Measurements from ENCODE around the gene COX7C. TPM values are rescaled to one million over a fixed set of nuclear protein-coding genes. Genes with fewer than 3 reads are reported as not detected.

Gene COX7C
- total and polyA plus RNA-seq, 4 donors: 237 to 1,009 (median 482) TPM

DNA sequence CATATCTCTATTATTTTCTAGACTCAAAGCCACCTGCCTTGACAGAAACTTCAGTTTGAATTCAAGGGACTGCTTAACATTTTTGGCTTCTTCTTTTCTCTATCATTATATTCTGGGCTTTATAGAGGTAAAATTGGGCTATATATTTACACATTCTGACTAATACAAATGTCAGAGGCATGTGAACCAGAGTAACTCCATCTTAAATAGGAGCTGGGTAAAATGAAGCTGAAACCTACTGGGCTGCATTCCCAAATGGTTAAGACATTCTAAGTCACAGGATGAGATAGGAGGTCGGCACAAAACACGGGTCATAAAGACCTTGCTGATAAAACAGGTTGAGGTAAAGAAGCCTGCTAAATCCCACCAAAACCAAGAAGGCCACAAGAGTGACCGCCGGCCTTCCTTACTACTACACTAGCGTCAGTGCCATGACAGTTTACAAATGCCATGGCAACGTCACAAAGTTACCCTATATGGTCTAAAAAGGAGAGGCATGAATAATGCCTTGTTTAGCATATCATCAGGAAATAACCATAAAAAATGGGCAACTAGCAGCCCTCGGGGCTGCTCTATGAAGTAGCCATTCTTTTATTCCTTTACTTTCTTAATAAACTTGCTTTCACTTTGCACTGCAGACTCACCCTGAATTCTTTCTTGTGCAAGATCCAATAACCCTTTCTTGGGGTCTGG lies 44.8 kb upstream of the COX7C start:
- H3K9ac ChIP-seq (ENCODE audit: insufficient read depth in 1 of 2, low read length in 2 of 2): no peak overlapping the region
- no peak for TF ChIP-seq CTCF (IDR thresholded peaks at IDR 0.05; ENCODE audit: control extremely low read depth, extremely low read depth)
- no peak for DNase-seq
- no peaks in the 10 kb centered on the region for H3K36me3 ChIP-seq (ENCODE audit: control insufficient read depth in 4 of 4, insufficient read depth in 4 of 4, low read length in 4 of 4)
- no peaks in the 10 kb centered on the region for H3K27me3 ChIP-seq (ENCODE audit: control insufficient read depth in 3 of 3, insufficient read depth in 3 of 3, low read length in 2 of 3)
- no peaks in the 10 kb centered on the region for H3K9me3 ChIP-seq (ENCODE audit: control insufficient read depth in 4 of 4, insufficient read depth in 3 of 4, low read length in 3 of 4)
- H3K4me3 ChIP-seq: no peak overlapping the region
- ATAC-seq (ENCODE audit: insufficient read depth, low FRiP score): no peak
- H3K27ac ChIP-seq (ENCODE audit: low read depth in 1 of 2, low read length in 1 of 2): no peak overlapping the region
- no peaks in the 10 kb centered on the region for H3K4me1 ChIP-seq (ENCODE audit: control insufficient read depth in 5 of 5, insufficient read depth in 5 of 5, low read length in 5 of 5)
- 83 to 89% methylated on average over 7 of the region's 7 CpGs for WGBS, 2 donors

GRCh38 chr5:86579502-86579901 lies 38.2 kb upstream of the COX7C start:
- Histone ChIP-seq H3K4me3 (no peak overlapping the region), H3K4me1 (ENCODE audit: control insufficient read depth in 5 of 5, insufficient read depth in 5 of 5, low read length in 5 of 5) (no peaks in the 10 kb centered on the region), H3K36me3 (ENCODE audit: control insufficient read depth in 4 of 4, insufficient read depth in 4 of 4, low read length in 4 of 4) (no peaks in the 10 kb centered on the region), H3K27ac (ENCODE audit: low read depth in 1 of 2, low read length in 1 of 2) (no peak overlapping the region), H3K9me3 (ENCODE audit: control insufficient read depth in 4 of 4, insufficient read depth in 3 of 4, low read length in 3 of 4) (no peaks in the 10 kb centered on the region), H3K27me3 (ENCODE audit: control insufficient read depth in 3 of 3, insufficient read depth in 3 of 3, low read length in 2 of 3) (no peaks in the 10 kb centered on the region), H3K9ac (ENCODE audit: insufficient read depth in 1 of 2, low read length in 2 of 2) (no peak overlapping the region)
- 87 to 89% methylated on average over 3 of the region's 3 CpGs for WGBS, 2 donors
- TF ChIP-seq CTCF (IDR thresholded peaks at IDR 0.05; ENCODE audit: control extremely low read depth, extremely low read depth): no peak
- no peak for ATAC-seq (ENCODE audit: insufficient read depth, low FRiP score)
- no peak for DNase-seq

DNA sequence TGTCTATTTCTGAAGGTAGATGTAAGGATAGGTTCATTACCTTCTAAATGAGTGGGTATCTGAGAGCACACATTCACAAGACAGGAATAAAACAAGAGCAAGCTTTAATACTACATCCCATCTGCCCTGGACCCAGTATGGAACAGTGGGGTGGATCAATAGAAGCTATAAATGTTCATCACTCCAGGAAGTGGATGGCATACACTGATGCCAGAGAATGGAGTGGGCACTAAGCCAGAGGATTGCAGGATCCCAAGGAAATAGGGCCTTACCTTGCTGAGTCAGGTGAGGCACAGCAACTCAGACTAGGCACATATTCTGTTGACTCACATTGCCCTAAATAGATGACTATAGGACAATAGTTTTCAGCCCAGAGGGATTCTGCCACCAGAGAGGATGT lies 21.3 kb upstream of the COX7C start:
- no peaks in the 10 kb centered on the region for H3K36me3 ChIP-seq (ENCODE audit: control insufficient read depth in 4 of 4, insufficient read depth in 4 of 4, low read length in 4 of 4)
- H3K27ac ChIP-seq (ENCODE audit: low read depth in 1 of 2, low read length in 1 of 2): no peak overlapping the region
- no peak for ATAC-seq (ENCODE audit: insufficient read depth, low FRiP score)
- H3K9me3 ChIP-seq (ENCODE audit: control insufficient read depth in 4 of 4, insufficient read depth in 3 of 4, low read length in 3 of 4): no peaks in the 10 kb centered on the region
- no peaks in the 10 kb centered on the region for H3K27me3 ChIP-seq (ENCODE audit: control insufficient read depth in 3 of 3, insufficient read depth in 3 of 3, low read length in 2 of 3)
- H3K4me3 ChIP-seq: no peak overlapping the region
- no peak overlapping the region for H3K9ac ChIP-seq (ENCODE audit: insufficient read depth in 1 of 2, low read length in 2 of 2)
- DNase-seq: no peak
- no peak for TF ChIP-seq CTCF (IDR thresholded peaks at IDR 0.05; ENCODE audit: control extremely low read depth, extremely low read depth)
- H3K4me1 ChIP-seq (ENCODE audit: control insufficient read depth in 5 of 5, insufficient read depth in 5 of 5, low read length in 5 of 5): no peaks in the 10 kb centered on the region

DNA sequence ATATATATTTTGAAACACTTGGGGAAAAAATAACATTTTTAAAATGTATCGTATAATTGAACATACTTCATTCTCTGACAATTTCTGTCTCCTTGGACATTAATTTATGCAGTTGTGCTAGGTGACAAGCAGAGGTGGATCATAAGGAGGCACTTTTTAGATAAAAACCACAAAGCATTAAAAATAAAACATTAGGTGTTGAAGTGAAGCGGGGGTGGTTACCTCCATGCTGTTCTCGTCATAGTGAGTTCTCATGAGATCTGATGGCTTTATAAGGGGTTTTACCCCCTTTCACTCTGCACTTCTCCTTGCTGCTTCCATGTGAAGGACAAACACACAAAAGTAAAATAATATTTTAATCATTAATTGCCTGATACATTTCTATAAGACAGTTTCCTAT lies 11.9 kb upstream of the COX7C start:
- DNase-seq: no peak

More for the DNA sequence above, 11.9 kb upstream of the COX7C start:
- H3K4me1 ChIP-seq (ENCODE audit: control insufficient read depth in 5 of 5, insufficient read depth in 5 of 5, low read length in 5 of 5): peaks cover 0 to 2% (median 0%) of the 10 kb centered on the region in 5 donors
- no peaks in the 10 kb centered on the region for H3K36me3 ChIP-seq (ENCODE audit: control insufficient read depth in 4 of 4, insufficient read depth in 4 of 4, low read length in 4 of 4)
- H3K4me3 ChIP-seq: no peak overlapping the region
- no peaks in the 10 kb centered on the region for H3K9me3 ChIP-seq (ENCODE audit: control insufficient read depth in 4 of 4, insufficient read depth in 3 of 4, low read length in 3 of 4)
- ATAC-seq (ENCODE audit: insufficient read depth, low FRiP score): no peak
- H3K9ac ChIP-seq (ENCODE audit: insufficient read depth in 1 of 2, low read length in 2 of 2): no peak overlapping the region
- no peaks in the 10 kb centered on the region for H3K27me3 ChIP-seq (ENCODE audit: control insufficient read depth in 3 of 3, insufficient read depth in 3 of 3, low read length in 2 of 3)
- H3K27ac ChIP-seq (ENCODE audit: low read depth in 1 of 2, low read length in 1 of 2): no peak overlapping the region
- WGBS, 2 donors: 89 to 90% methylated on average over 3 of the region's 3 CpGs
- TF ChIP-seq CTCF (IDR thresholded peaks at IDR 0.05; ENCODE audit: control extremely low read depth, extremely low read depth): no peak

Measured in lung (tissue), 12 donors.